Measurements from ENCODE around the gene SLC26A1.

The SLC26A1 gene

GRCh38 chr4:991451-992296 lies 1.5 kb downstream of the SLC26A1 start:
- Histone ChIP-seq H3K9me3 (no peaks in the 10 kb centered on the region), H3K4me3 (ENCODE audit: low read depth in 1 of 2, low read length in 1 of 2) (no peak overlapping the region), H3K27ac (no peak overlapping the region), H3K27me3 (peaks cover 15% of the 10 kb centered on the region), H3K36me3 (no peaks in the 10 kb centered on the region), H3K4me1 (ENCODE audit: control insufficient read depth in 1 of 2, insufficient read depth in 1 of 2, low read depth in 1 of 2, low read length in 1 of 2) (peaks cover 7 to 10% of the 10 kb centered on the region in 2 experiments)
- no peak for TF ChIP-seq CTCF (IDR thresholded peaks at IDR 0.05)

- Histone ChIP-seq H3K9me3 (no peaks in the 10 kb centered on the region), H3K27me3 (peaks cover 10% of the 10 kb centered on the region), H3K4me1 (ENCODE audit: control insufficient read depth in 1 of 2, insufficient read depth in 1 of 2, low read depth in 1 of 2, low read length in 1 of 2) (peaks cover 12 to 17% of the 10 kb centered on the region in 2 experiments), H3K36me3 (no peaks in the 10 kb centered on the region), H3K27ac (no peak overlapping the region), H3K4me3 (ENCODE audit: low read depth in 1 of 2, low read length in 1 of 2) (no peak overlapping the region)
- TF ChIP-seq CTCF (IDR thresholded peaks at IDR 0.05), result no peak
Measured at GRCh38 chr4:990746-991367, 2.3 kb downstream of the SLC26A1 start.

- Histone ChIP-seq H3K4me3 (ENCODE audit: low read depth in 1 of 2, low read length in 1 of 2) (no peak overlapping the region), H3K9me3 (no peaks in the 10 kb centered on the region), H3K36me3 (no peaks in the 10 kb centered on the region), H3K27me3 (peaks cover 7% of the 10 kb centered on the region), H3K27ac (no peak overlapping the region), H3K4me1 (ENCODE audit: control insufficient read depth in 1 of 2, insufficient read depth in 1 of 2, low read depth in 1 of 2, low read length in 1 of 2) (peaks cover 17 to 21% of the 10 kb centered on the region in 2 experiments)
- no peak for TF ChIP-seq CTCF (IDR thresholded peaks at IDR 0.05)
Measured at GRCh38 chr4:989722-990471, 3.3 kb downstream of the SLC26A1 start.

- no peak overlapping the region for H3K4me3 ChIP-seq (ENCODE audit: low read depth in 1 of 2, low read length in 1 of 2)
- peaks cover 19 to 24% of the 10 kb centered on the region in 2 experiments for H3K4me1 ChIP-seq (ENCODE audit: control insufficient read depth in 1 of 2, insufficient read depth in 1 of 2, low read depth in 1 of 2, low read length in 1 of 2)
- no peak for TF ChIP-seq CTCF (IDR thresholded peaks at IDR 0.05)
- peaks cover 10% of the 10 kb centered on the region for H3K27me3 ChIP-seq
- no peaks in the 10 kb centered on the region for H3K9me3 ChIP-seq
- H3K36me3 ChIP-seq, result no peaks in the 10 kb centered on the region
- H3K27ac ChIP-seq, result no peak overlapping the region
Measured at GRCh38 chr4:988726-989721, 4.2 kb downstream of the SLC26A1 start.
